Endodermal cell (in vitro differentiated cells): ENCODE measurements around the gene ZDHHC14. TPM values are rescaled to one million over a fixed set of nuclear protein-coding genes. Genes with fewer than 3 reads are reported as not detected.

Source experiments
- DNase-seq: peaks from one replicate; pipeline ENCODE4 v3.0.0-alpha.2; 2017
- H3K27ac ChIP-seq: 2 replicates; pipeline ENCODE4 v1.5.1; 2013; ENCODE audit warnings: mild to moderate bottlenecking, low read depth, low read length, moderate library complexity
- H3K27me3 ChIP-seq: 2 replicates; pipeline ENCODE4 v1.6.1; 2013; ENCODE audit warnings: mild to moderate bottlenecking, low read length, moderate library complexity; ENCODE audit not compliant: insufficient read depth, control insufficient read depth, poor library complexity, severe bottlenecking
- H3K36me3 ChIP-seq: 2 replicates; pipeline ENCODE4 v1.7.0; 2013; ENCODE audit warnings: mild to moderate bottlenecking, low read length, moderate library complexity; ENCODE audit not compliant: control insufficient read depth, insufficient read depth
- H3K4me1 ChIP-seq: one replicate; pipeline ENCODE4 v1.7.0; 2013; ENCODE audit warnings: low read length; ENCODE audit not compliant: control insufficient read depth, insufficient read depth
- H3K4me3 ChIP-seq: 2 replicates; pipeline ENCODE4 v1.5.1; 2013; ENCODE audit warnings: mild to moderate bottlenecking, low read length, moderate library complexity
- H3K9ac ChIP-seq: 2 replicates; pipeline ENCODE4 v1.6.1; 2013; ENCODE audit warnings: mild to moderate bottlenecking, low read length, moderate library complexity; ENCODE audit not compliant: poor library complexity, severe bottlenecking; ENCODE audit errors: extremely low read depth
- H3K9me3 ChIP-seq: 2 replicates; pipeline ENCODE4 v1.6.1; 2013; ENCODE audit warnings: mild to moderate bottlenecking, low read length, moderate library complexity; ENCODE audit not compliant: control insufficient read depth
- H3K27ac Mint-ChIP-seq: 2 replicates; pipeline ENCODE4 v1.8.0; 2020; ENCODE audit warnings: mixed read lengths
- H3K27me3 Mint-ChIP-seq: 2 replicates; pipeline ENCODE4 v1.8.0; 2021; ENCODE audit warnings: mild to moderate bottlenecking, mixed read lengths; ENCODE audit not compliant: insufficient read depth
- H3K36me3 Mint-ChIP-seq: 2 replicates; pipeline ENCODE4 v1.8.0; 2020; ENCODE audit warnings: low read depth, mixed read lengths
- H3K4me1 Mint-ChIP-seq: 2 replicates; pipeline ENCODE4 v1.8.0; 2020; ENCODE audit warnings: mixed read lengths
- H3K4me3 Mint-ChIP-seq: 2 replicates; pipeline ENCODE4 v1.8.0; 2020; ENCODE audit warnings: mild to moderate bottlenecking, moderate library complexity, mixed read lengths
- H3K9me3 Mint-ChIP-seq: 2 replicates; pipeline ENCODE4 v1.8.0; 2020; ENCODE audit warnings: mild to moderate bottlenecking, mixed read lengths
- CTCF ChIP-seq: fragments of 200-600 bp; sonication (generic); conservative IDR thresholded peaks from 2 replicates; pipeline ENCODE4 v1.5.0; 2021; ENCODE audit warnings: antibody characterized with exemption, mild to moderate bottlenecking
- WGBS, 2 experiments: methylation state at CpG; one replicate each; pipeline versions ENCODE4 v1.1.5 to v1.1.7; 2013; ENCODE audit warnings: missing lambda C conversion rate in 2 of 2, mixed read lengths in 1 of 2; ENCODE audit not compliant: insufficient coverage in 1 of 2, insufficient read length in 1 of 2; 5-methylcytosine and 5-hydroxymethylcytosine counted together
- total RNA-seq, 2 donors: library from RNA; stranded (reverse); fragmentation: NEBNext Ultra II Directional in 1 of 2; extraction: Animal tissue kit (Norgen Biotek cat#: 25700) in 1 of 2; gene quantifications; 2 replicates in 1 of 2; 3 replicates in 1 of 2; pipeline ENCODE4 v1.2.1, GENCODE V29; 2021

Gene ZDHHC14
- total RNA-seq, 2 donors from 2014 or later = 2.3 to 4.5 TPM

DNA sequence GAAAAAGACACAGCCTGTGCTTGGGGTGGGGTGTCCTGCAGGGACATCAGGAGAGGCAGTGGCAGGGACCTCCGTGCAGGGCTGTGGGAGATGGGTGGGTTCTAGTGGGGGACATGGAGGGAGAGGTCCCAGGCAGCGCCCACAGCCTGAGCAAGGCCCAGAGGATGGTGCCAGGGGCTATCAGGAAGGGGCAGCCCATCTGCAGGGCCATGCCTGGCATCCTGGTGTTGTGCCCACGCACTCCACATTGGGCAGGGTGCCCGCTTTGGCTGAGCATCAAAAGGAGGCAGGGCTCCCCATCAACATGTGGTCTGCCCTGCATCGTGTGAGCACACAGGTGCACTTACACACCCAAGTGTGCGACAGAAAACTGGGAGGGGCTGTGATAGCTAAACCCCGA, 257.8 kb downstream of the ZDHHC14 start:
- Histone ChIP-seq H3K9ac (no peak overlapping the region), H3K36me3 (no peaks in the 10 kb centered on the region), H3K4me3 (no peak overlapping the region), H3K27ac (no peak overlapping the region), H3K27me3 (no peaks in the 10 kb centered on the region), H3K9me3 (no peaks in the 10 kb centered on the region), H3K4me1 (no peaks in the 10 kb centered on the region)
- H3K27ac Mint-ChIP-seq = no peak overlapping the region
- WGBS, 2 experiments = 95 to 96% methylated on average over 4 to 7 of the region's 7 CpGs
- no peak for TF ChIP-seq CTCF
- no peak for DNase-seq
- H3K27me3 Mint-ChIP-seq = no peaks in the 10 kb centered on the region
- H3K4me1 Mint-ChIP-seq = no peaks in the 10 kb centered on the region
- no peaks in the 10 kb centered on the region for H3K36me3 Mint-ChIP-seq
- H3K9me3 Mint-ChIP-seq = no peaks in the 10 kb centered on the region
- H3K4me3 Mint-ChIP-seq = no peak overlapping the region

- H3K4me1 Mint-ChIP-seq = no peaks in the 10 kb centered on the region
- no peak overlapping the region for H3K27ac Mint-ChIP-seq
- H3K27me3 Mint-ChIP-seq = no peaks in the 10 kb centered on the region
Measured at GRCh38 chr6:157640746-157641451, 259.9 kb downstream of the ZDHHC14 start.

GRCh38 chr6:157641837-157642236, 260.8 kb downstream of the ZDHHC14 start:
- Mint-ChIP-seq H3K9me3 (no peaks in the 10 kb centered on the region), H3K27ac (no peak overlapping the region), H3K4me1 (no peaks in the 10 kb centered on the region), H3K4me3 (no peak overlapping the region), H3K36me3 (no peaks in the 10 kb centered on the region), H3K27me3 (no peaks in the 10 kb centered on the region)
- no peaks in the 10 kb centered on the region for H3K36me3 ChIP-seq
- 83 to 100% methylated on average over 1 to 2 of the region's 2 CpGs for WGBS, 2 experiments
- no peak overlapping the region for H3K9ac ChIP-seq
- TF ChIP-seq CTCF = no peak
- H3K27me3 ChIP-seq = no peaks in the 10 kb centered on the region
- H3K9me3 ChIP-seq = no peaks in the 10 kb centered on the region
- no peak overlapping the region for H3K4me3 ChIP-seq
- no peak overlapping the region for H3K27ac ChIP-seq
- DNase-seq = no peak
- no peaks in the 10 kb centered on the region for H3K4me1 ChIP-seq

More at GRCh38 chr6:157640746-157641451, 259.9 kb downstream of the ZDHHC14 start:
- Histone ChIP-seq H3K4me1 (no peaks in the 10 kb centered on the region), H3K9me3 (no peaks in the 10 kb centered on the region), H3K27me3 (no peaks in the 10 kb centered on the region), H3K9ac (no peak overlapping the region), H3K36me3 (no peaks in the 10 kb centered on the region), H3K4me3 (no peak overlapping the region), H3K27ac (no peak overlapping the region)
- Mint-ChIP-seq H3K9me3 (no peaks in the 10 kb centered on the region), H3K4me3 (no peak overlapping the region), H3K36me3 (no peaks in the 10 kb centered on the region)
- WGBS, 2 experiments = 93 to 99% methylated on average over 7 to 8 of the region's 8 CpGs
- DNase-seq = no peak
- no peak for TF ChIP-seq CTCF
